GM10266 (cell line): ENCODE data around the gene ITGA4.

Experiments used
- DNase-seq: peaks from one replicate; pipeline ENCODE4 v3.0.0; 2012; ENCODE audit errors: extremely low spot score
- TF ChIP-seq, protein P1 (sequence below): IDR thresholded peaks from 2 replicates; pipeline ENCODE4 v1.5.1; 2012; ENCODE audit warnings: mild to moderate bottlenecking, low read depth; ENCODE audit not compliant: control insufficient read depth, insufficient read depth; ENCODE audit errors: missing control alignments

The ITGA4 gene

DNA sequence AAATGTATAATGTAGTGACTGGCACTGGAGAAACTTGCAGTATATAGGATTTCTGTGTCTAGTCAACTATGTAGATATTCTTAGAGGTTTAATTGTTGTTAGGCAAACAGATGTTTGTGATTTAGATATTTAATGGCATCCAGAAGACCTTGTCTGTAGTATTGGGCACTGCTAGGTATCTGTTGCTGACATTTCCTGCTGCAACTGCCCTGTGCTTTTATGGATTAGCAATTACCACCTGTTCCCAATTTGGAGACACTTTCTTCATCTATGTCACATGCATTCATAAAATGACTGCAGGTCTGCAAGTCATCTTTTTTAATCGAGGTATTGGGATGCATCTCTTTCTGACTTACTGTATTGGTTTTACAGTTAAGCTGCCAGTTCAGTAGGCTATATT lies 71.3 kb downstream of the ITGA4 start:
- no peak for DNase-seq
- TF ChIP-seq, protein P1, sequence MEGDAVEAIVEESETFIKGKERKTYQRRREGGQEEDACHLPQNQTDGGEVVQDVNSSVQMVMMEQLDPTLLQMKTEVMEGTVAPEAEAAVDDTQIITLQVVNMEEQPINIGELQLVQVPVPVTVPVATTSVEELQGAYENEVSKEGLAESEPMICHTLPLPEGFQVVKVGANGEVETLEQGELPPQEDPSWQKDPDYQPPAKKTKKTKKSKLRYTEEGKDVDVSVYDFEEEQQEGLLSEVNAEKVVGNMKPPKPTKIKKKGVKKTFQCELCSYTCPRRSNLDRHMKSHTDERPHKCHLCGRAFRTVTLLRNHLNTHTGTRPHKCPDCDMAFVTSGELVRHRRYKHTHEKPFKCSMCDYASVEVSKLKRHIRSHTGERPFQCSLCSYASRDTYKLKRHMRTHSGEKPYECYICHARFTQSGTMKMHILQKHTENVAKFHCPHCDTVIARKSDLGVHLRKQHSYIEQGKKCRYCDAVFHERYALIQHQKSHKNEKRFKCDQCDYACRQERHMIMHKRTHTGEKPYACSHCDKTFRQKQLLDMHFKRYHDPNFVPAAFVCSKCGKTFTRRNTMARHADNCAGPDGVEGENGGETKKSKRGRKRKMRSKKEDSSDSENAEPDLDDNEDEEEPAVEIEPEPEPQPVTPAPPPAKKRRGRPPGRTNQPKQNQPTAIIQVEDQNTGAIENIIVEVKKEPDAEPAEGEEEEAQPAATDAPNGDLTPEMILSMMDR = no peak

DNA sequence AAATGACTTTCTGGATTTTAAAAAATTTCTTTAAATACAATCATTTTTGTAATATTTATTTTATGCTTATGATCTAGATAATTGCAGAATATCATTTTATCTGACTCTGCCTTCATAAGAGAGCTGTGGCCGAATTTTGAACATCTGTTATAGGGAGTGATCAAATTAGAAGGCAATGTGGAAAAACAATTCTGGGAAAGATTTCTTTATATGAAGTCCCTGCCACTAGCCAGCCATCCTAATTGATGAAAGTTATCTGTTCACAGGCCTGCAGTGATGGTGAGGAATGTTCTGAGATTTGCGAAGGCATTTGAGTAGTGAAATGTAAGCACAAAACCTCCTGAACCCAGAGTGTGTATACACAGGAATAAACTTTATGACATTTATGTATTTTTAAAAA lies 79.5 kb downstream of the ITGA4 start:
- TF ChIP-seq, protein P1 = no peak
- DNase-seq = no peak

DNA sequence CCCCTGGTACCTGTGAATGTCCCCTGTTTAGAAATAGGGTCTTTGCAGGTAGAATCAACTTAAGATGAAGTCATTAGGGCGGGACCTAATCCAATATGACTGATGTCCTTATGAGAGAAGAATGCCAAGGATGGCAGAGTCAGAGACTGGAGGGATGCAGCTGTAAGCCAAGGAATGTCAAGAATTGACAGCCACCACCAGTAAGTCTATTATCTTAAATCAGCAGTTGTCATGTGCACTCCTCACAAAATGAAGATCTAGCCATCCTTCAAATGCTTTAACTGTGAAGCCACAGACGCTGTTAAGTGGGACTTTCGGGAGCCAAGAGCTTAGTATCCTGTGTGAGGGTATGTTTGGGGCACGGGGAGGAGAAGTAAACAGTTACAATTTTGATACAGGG lies 83.2 kb downstream of the ITGA4 start:
- DNase-seq = no peak
- TF ChIP-seq, protein P1 = no peak

DNA sequence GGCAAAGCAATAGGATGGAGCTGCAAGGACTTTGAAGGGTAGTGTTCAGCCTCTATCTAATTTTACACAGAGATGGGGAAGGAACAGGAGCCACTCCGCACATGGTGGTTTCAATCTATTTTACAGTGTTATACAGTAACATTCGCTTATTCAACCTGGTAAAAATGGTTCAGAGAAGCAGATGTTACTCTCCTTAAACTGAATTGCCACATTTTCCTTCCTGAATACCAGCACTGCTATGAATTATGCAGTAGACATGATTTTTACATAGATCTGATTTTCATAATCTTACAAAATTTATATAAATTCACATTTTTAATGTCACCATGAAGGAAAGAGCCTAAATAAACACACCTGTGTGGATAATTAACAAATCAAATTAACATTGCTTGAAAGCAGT lies 85.0 kb downstream of the ITGA4 start:
- TF ChIP-seq, protein P1 = no peak
- DNase-seq = no peak

DNA sequence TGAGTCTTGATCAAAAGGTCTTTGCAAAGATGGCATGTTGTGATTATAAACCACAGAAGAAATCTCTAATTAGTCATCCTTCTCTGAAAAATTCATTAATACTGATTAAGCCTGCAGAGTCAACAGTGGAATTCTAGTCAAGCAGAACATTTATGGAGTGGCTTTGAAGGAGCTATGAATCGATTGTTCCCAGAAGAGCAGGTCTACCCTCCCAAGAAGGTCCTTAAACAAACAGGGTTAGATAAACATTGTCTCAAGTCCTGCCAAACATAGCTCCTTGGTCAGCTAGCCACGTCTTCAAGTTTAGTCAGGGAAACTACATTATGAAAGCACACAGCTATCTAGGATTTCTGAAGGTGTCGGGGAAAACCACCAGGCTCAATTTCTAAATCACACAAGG lies 88.9 kb downstream of the ITGA4 start:
- DNase-seq = no peak
- TF ChIP-seq, protein P1 = no peak

DNA sequence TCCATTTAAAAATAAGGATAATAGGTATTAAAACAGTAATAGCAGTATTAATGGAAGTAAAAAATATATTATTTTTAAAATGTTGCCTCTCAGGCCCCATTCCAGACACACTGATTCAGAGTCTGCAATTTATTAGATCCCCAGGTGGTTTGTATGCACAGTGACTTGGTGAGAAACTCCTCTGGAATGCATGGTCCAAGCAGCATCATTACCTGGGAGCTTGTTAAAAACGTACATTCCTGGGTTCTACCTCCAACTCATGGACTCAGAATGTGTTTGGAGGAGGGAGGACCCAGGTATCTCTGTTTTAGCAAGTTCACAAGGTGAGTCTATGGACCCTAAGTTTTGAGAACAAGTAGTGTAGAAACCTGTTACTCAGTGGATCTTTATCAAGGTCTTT lies 95.6 kb downstream of the ITGA4 start:
- DNase-seq = no peak
- TF ChIP-seq, protein P1 = no peak

DNA sequence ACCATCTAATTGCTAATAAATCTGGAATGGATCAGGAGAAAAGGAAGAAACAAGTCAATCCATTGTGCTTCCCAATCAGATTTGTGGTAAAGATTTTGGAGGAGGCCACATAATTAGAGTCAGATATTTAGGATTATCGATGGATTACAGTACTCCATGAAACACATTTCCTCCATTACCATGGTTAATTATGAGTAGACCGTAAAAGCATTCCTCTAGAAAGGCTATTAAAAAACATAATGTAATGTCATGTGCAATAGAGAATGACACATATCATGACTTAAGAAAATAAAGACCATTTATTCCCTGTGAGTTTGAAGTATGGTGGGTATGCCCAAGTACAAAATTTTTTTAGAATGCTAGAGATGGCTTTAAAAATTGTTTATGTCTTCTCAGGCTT lies 96.1 kb downstream of the ITGA4 start:
- DNase-seq = no peak
- TF ChIP-seq, protein P1 = no peak
